Testis (tissue), 2 donors: ENCODE data around the gene KLHL26.

Source experiments
- POLR2A ChIP-seq: fragments of 450-650 bp; IDR thresholded peaks from one replicate; pipeline ENCODE4 v1.6.1; 2017; ENCODE audit warnings: antibody characterized with exemption, mild to moderate bottlenecking, moderate library complexity
- TF ChIP-seq, protein P1 (sequence below), 3 experiments: fragments of 450-650 bp in 2 of 3; fragments of 200-600 bp in 1 of 3; sonication (generic) in 1 of 3; IDR thresholded peaks; one replicate each; pipeline ENCODE4 v1.5.1; 2016 to 2019; ENCODE audit warnings: antibody characterized with exemption in 3 of 3, mild to moderate bottlenecking in 2 of 3, moderate library complexity in 1 of 3

DNA sequence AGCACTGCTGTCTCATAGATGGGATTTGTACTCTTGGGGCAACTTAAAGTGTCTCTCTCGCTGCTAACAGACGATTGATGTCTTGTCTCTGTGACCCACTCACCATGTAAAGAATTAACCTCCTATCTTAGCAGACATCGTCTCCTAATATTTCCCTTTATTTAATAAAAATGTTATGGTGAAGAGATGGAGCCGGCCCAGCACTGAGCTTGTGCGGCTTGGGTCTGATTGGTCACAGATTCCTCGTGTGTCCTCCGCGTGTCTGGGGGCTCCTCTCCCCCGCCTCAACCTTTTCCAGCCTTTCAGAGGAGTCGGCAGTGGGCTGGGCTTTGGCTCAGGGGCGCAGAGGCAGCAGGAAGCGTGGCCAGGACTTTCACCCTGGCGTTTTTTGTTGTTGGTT lies 33.5 kb downstream of the KLHL26 start:
- TF ChIP-seq, protein P1, sequence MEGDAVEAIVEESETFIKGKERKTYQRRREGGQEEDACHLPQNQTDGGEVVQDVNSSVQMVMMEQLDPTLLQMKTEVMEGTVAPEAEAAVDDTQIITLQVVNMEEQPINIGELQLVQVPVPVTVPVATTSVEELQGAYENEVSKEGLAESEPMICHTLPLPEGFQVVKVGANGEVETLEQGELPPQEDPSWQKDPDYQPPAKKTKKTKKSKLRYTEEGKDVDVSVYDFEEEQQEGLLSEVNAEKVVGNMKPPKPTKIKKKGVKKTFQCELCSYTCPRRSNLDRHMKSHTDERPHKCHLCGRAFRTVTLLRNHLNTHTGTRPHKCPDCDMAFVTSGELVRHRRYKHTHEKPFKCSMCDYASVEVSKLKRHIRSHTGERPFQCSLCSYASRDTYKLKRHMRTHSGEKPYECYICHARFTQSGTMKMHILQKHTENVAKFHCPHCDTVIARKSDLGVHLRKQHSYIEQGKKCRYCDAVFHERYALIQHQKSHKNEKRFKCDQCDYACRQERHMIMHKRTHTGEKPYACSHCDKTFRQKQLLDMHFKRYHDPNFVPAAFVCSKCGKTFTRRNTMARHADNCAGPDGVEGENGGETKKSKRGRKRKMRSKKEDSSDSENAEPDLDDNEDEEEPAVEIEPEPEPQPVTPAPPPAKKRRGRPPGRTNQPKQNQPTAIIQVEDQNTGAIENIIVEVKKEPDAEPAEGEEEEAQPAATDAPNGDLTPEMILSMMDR (IDR thresholded peaks at IDR 0.05) = no peak
- TF ChIP-seq POLR2A = no peak
